COLO829 (cell line): Measurements from ENCODE around the gene COX6B2.

Experiments used
- DNase-seq: peaks from one replicate; pipeline ENCODE4 v3.0.0; 2012; ENCODE audit warnings: low spot score

COX6B2 gene

DNA sequence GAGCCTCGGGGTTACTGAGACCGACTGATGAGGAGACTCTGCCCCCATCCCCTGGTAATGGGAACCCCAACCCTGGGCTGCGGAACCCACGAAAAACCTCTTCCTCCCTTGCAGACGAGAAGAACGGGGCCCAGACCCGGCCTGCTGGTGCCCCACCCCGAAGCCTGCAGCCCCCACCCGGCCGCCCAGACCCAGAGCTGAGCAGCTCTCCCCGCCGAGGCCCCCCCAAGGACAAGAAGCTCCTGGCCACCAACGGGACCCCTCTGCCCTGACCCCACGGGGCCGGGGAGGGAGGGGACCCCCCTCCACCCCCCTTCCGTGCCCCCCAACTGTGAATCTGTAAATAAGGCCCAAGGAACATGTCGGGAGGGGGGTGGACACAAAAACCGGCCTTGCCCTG is 42.7 kb downstream of the COX6B2 start:
- DNase-seq: no peak

- DNase-seq: no peak
Observed at GRCh38 chr19:55311397-55311796, 43.1 kb downstream of the COX6B2 start.

DNA sequence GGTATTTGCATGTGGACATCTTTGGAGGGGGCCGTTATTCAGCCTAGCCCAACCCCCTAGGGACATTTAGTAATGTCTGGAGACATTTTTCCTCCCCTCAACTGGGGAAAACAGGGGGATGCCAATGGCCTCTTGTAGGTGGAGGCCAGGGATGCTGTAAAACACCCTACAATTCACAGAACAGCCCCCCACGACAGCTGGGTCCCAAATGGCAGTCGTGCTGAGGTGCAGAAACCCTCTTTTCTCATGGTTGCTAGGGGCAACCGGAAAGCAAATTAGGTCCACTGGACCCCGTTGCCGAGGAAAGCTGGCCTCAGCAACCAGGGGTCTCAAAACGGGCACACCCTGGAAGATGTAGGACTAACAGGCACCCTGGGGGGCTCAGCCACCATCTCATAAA is 44.0 kb downstream of the COX6B2 start:
- DNase-seq: no peak

DNA sequence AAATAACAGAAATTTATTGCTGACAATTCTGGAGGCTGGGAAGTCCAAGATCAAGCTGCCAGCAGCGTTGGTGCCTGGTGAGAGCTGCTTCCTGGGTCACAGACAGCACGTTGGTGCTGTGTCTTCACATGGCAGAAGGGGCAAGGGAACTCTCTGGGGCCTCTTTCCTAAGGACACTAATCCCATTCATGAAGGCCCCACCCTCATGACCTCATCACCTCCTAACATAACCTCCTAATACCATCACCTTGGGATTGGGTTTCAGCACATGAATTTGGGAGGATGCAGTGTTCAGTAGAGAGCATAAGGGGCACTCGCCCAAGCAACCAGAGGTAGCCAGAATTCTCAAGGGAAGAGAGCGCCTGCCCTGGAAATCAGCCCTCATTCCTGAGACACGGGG is 45.1 kb downstream of the COX6B2 start:
- no peak for DNase-seq

DNA sequence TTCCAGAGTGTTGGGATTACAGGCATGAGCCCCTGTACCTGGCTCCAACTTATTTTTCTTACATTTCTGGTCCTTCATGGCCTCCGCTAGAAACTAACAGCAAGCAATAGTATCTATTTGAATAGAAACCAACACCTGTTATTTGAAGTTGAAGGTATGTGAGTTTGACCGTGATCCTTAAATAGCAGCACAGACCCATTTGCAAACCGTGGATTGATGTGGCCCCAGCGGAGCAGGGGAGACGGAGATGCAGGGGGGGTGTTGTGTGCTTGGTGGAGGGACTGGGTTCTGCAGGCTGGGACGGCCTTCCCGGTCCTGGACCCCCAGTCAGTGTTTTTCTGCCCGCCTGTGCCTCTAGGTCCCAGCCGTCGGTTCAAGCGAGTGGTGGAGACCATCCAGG is 46.2 kb downstream of the COX6B2 start:
- no peak for DNase-seq

- DNase-seq: no peak
Observed at GRCh38 chr19:55306712-55307111, 47.8 kb downstream of the COX6B2 start.

DNA sequence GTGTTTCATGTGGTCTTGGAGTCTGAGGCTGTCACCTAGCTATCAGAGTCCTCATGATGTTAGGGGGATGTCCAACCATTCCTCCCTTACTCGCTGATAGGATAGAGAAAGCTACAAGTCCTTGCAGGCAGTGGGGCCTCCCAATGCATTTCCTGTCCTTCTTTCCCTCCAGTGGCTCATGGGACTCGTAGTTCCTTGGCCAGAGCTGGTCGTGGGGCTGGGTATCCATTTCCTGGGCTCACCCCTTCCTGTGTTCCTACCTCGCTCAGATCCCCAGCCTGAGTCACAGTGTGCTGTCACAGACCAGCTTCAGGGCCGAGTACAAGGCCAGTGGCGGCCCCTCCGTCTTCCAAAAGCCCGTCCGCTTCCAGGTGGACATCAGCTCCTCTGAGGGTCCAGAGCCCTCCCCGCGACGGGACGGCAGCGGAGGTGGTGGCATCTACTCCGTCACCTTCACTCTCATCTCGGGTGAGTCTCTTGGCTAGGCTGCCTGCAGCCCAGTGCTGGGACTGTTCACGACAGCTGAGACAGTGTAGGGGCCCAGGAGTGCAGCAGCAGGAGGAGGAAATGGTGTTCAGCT is 48.4 kb downstream of the COX6B2 start:
- no peak for DNase-seq

- peak; percentile 53 for DNase-seq
Observed at GRCh38 chr19:55305491-55305890, 49.0 kb downstream of the COX6B2 start.

DNA sequence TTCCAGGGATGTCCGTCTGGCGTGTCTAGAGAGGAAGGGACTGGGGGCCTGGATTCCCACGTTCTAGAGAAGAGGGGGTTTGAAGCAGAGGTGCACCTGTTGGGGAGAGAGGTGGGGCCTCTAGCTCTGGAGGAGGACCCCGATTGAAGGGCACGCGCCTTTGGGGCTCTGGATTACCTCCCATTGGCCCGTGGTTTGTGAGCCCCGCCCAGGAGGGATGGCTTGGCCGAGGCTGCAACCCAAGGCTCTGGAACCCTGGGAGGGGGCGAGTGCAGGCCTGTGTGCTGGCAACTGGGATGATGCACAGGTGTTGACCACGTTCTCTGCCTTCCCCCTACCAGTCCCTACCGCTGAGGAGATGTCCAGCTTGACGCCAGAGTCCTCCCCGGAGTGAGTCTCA is 49.5 kb downstream of the COX6B2 start:
- no peak for DNase-seq

GRCh38 chr19:55304279-55304978 is 50.1 kb downstream of the COX6B2 start:
- DNase-seq: peak; percentile 61

DNA sequence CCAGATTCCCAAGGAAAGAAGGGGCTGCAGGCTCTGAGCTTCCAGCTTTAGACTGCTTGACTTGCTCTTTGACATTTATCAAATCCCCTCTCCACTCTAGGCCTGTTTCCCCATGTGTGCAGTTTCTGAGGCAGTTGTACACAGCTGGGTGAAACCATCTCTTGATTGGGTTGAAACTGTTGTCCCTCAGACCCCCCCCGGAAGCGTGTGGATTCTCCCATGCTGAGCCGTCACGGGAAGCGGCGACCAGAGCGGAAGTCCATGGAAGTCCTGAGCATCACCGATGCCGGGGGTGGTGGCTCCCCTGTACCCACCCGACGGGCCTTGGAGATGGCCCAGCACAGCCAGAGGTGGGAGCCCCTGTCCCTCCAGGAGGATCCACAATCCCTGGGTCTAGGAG is 51.0 kb downstream of the COX6B2 start:
- DNase-seq: no peak

- no peak for DNase-seq
Observed at GRCh38 chr19:55302318-55302703, 52.2 kb downstream of the COX6B2 start.

DNA sequence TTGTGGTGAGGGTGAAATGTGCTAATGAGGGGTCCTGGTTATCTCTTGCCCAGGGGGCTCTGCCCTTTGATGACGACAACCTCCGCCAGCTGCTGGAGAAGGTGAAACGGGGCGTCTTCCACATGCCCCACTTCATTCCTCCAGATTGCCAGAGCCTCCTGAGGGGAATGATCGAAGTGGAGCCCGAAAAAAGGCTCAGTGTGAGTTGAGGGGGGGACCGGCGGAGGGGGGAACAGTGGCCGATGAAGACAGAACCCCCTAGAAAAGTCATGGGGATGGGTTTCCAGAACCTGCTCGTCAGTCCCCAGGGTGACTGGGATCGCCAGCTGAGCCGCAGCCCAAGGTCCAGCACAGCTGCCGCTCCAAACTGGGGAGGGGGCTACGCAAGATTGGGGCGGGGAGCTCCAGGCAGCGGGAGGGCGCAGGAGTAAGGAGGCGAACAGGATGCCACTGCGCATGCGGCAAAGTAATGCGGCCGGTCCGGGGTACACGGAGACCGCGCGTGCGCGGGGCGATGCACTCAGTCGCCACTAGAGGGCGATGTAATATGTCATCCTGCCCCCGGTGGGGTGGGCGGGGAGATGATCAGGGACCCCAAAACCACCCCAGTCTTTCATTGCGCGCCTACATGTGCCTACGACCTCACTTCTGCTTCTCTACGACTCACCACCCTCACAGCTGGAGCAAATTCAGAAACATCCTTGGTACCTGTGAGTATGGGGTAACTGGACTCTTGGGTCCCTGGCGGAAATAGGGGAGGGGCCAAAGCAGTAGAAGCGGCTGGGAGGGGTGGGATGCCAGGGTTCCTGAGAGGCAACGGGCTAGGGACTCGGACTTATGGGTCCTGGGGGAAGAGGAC is 52.8 kb downstream of the COX6B2 start:
- DNase-seq: peak; percentile 98

DNA sequence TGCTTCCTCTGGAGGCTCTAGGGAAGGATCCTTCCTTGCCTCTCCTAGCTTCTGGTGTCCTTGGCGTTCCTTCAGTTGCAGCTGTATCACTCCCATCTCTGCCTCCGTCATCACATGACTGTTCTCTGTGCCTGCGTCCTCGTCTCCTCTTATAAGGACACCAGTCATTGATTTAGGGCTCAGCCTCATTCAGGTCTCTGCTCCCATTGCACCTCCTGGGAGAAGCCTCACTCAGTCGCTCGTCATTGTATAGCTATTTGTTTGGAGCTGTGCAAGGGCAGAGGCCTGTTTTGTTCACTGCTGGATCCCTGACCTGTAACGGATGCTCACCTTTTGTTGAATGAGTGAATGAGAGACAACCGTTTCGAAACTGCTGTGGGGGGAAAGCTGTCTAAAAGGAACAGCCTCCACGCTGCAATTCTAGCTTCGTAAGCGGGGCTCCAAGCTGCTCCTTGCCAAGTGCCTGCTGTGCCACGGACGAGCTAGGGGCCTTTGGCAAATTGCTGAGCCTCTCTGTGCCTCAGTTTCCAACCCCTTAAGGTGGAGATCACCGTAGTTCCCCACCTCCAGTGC is 53.5 kb downstream of the COX6B2 start:
- DNase-seq: no peak

DNA sequence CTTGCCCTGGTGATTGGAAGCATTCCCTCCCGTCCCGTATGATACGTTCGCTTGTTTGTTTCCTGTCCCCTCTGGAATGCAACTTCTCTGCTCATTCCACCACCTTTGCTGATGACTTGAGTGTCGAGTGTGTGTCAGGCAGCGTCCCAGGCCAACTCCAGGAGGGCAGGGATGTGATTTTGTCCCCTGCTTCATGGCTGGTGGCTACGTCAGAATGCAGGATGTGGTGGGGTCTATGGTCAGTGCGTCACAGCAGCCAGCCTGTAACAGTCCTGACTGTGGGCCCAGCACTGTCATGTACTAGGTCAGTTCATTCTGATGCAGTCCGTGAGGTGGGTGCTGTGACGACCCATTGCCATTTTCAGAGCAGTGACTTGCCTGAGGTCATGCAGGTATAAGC is 54.5 kb downstream of the COX6B2 start:
- DNase-seq: no peak
